H1 (cell line): ENCODE results near the gene GLB1L3. TPM values are rescaled to one million over a fixed set of nuclear protein-coding genes. Genes with fewer than 3 reads are reported as not detected.

Experiments
- CBX8 ChIP-seq: fragments of 300-800, 300-1000 bp; sonication (generic); IDR thresholded peaks from 2 replicates; pipeline ENCODE4 v1.7.1; 2016; ENCODE audit warnings: low read depth, low read length, borderline replicate concordance
- EGR1 ChIP-seq: IDR thresholded peaks from 2 replicates; pipeline ENCODE4 v1.6.1; 2011; ENCODE audit warnings: low read depth, low read length, borderline replicate concordance
- GTF2F1 ChIP-seq: IDR thresholded peaks from 2 replicates; pipeline ENCODE4 v1.6.1; 2012; ENCODE audit warnings: low read depth, low read length, improper control_type of control experiment, borderline replicate concordance
- HDAC2 ChIP-seq, 2 experiments: fragments of 300-600 bp in 1 of 2; sonication (generic) in 1 of 2; IDR thresholded peaks; 2 replicates each; pipeline ENCODE4 v1.6.1; 2011 to 2012; ENCODE audit warnings: low read depth in 2 of 2, low read length in 2 of 2, mild to moderate bottlenecking in 2 of 2, moderate library complexity in 2 of 2, borderline replicate concordance in 1 of 2, inconsistent platforms in 1 of 2
- MAX ChIP-seq: IDR thresholded peaks from 2 replicates; pipeline ENCODE4 v1.6.1; 2012; ENCODE audit warnings: inconsistent platforms
- polyA plus RNA-seq, 7 experiments: library from polyadenylated mRNA; depleted of rRNA in 3 of 7; stranded (reverse) in 5 of 7; unstranded in 2 of 7; fragments of >200 nt in 5 of 7; fragments of 200-250 nt in 2 of 7; gene quantifications; 1 replicate in 5 of 7; 2 replicates in 1 of 7; 4 replicates in 1 of 7; pipeline versions ENCODE4 v1.2.1 to v1.2.3, GENCODE V29; 2011 to 2013; ENCODE audit warnings: missing spikeins in 2 of 7, mixed read lengths in 2 of 7
- total RNA-seq: library from RNA; stranded (reverse); fragmentation: NEBNext Ultra II Directional; extraction: Animal tissue kit (Norgen Biotek cat#: 25700); gene quantifications from 2 replicates; pipeline ENCODE4 v1.2.1, GENCODE V29; 2021
- TF ChIP-seq, protein P1 (sequence below): fragments of 300-600 bp; sonication (generic); IDR thresholded peaks from 2 replicates; pipeline ENCODE4 v1.7.1; 2012; ENCODE audit warnings: low read length, moderate library complexity, mild to moderate bottlenecking, inconsistent platforms; ENCODE audit not compliant: insufficient replicate concordance
- TF ChIP-seq, protein P2 (sequence below): IDR thresholded peaks from 2 replicates; pipeline ENCODE4 v1.6.1; 2012; ENCODE audit warnings: low read length, inconsistent platforms

The GLB1L3 gene
- total and polyA plus RNA-seq, 2 of the 8 experiments (the other 6 are each of a cell fraction or from before 2014, with no cell fraction given) = 14.9 to 33.2 TPM

GRCh38 chr11:134253188-134253993, 22.8 kb upstream of the GLB1L3 start, which contains the start of the genes ACAD8 and THYN1 (continued):
- TF ChIP-seq, protein P1, sequence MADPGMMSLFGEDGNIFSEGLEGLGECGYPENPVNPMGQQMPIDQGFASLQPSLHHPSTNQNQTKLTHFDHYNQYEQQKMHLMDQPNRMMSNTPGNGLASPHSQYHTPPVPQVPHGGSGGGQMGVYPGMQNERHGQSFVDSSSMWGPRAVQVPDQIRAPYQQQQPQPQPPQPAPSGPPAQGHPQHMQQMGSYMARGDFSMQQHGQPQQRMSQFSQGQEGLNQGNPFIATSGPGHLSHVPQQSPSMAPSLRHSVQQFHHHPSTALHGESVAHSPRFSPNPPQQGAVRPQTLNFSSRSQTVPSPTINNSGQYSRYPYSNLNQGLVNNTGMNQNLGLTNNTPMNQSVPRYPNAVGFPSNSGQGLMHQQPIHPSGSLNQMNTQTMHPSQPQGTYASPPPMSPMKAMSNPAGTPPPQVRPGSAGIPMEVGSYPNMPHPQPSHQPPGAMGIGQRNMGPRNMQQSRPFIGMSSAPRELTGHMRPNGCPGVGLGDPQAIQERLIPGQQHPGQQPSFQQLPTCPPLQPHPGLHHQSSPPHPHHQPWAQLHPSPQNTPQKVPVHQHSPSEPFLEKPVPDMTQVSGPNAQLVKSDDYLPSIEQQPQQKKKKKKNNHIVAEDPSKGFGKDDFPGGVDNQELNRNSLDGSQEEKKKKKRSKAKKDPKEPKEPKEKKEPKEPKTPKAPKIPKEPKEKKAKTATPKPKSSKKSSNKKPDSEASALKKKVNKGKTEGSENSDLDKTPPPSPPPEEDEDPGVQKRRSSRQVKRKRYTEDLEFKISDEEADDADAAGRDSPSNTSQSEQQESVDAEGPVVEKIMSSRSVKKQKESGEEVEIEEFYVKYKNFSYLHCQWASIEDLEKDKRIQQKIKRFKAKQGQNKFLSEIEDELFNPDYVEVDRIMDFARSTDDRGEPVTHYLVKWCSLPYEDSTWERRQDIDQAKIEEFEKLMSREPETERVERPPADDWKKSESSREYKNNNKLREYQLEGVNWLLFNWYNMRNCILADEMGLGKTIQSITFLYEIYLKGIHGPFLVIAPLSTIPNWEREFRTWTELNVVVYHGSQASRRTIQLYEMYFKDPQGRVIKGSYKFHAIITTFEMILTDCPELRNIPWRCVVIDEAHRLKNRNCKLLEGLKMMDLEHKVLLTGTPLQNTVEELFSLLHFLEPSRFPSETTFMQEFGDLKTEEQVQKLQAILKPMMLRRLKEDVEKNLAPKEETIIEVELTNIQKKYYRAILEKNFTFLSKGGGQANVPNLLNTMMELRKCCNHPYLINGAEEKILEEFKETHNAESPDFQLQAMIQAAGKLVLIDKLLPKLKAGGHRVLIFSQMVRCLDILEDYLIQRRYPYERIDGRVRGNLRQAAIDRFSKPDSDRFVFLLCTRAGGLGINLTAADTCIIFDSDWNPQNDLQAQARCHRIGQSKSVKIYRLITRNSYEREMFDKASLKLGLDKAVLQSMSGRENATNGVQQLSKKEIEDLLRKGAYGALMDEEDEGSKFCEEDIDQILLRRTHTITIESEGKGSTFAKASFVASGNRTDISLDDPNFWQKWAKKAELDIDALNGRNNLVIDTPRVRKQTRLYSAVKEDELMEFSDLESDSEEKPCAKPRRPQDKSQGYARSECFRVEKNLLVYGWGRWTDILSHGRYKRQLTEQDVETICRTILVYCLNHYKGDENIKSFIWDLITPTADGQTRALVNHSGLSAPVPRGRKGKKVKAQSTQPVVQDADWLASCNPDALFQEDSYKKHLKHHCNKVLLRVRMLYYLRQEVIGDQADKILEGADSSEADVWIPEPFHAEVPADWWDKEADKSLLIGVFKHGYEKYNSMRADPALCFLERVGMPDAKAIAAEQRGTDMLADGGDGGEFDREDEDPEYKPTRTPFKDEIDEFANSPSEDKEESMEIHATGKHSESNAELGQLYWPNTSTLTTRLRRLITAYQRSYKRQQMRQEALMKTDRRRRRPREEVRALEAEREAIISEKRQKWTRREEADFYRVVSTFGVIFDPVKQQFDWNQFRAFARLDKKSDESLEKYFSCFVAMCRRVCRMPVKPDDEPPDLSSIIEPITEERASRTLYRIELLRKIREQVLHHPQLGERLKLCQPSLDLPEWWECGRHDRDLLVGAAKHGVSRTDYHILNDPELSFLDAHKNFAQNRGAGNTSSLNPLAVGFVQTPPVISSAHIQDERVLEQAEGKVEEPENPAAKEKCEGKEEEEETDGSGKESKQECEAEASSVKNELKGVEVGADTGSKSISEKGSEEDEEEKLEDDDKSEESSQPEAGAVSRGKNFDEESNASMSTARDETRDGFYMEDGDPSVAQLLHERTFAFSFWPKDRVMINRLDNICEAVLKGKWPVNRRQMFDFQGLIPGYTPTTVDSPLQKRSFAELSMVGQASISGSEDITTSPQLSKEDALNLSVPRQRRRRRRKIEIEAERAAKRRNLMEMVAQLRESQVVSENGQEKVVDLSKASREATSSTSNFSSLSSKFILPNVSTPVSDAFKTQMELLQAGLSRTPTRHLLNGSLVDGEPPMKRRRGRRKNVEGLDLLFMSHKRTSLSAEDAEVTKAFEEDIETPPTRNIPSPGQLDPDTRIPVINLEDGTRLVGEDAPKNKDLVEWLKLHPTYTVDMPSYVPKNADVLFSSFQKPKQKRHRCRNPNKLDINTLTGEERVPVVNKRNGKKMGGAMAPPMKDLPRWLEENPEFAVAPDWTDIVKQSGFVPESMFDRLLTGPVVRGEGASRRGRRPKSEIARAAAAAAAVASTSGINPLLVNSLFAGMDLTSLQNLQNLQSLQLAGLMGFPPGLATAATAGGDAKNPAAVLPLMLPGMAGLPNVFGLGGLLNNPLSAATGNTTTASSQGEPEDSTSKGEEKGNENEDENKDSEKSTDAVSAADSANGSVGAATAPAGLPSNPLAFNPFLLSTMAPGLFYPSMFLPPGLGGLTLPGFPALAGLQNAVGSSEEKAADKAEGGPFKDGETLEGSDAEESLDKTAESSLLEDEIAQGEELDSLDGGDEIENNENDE = no peak
- TF ChIP-seq, protein P2, sequence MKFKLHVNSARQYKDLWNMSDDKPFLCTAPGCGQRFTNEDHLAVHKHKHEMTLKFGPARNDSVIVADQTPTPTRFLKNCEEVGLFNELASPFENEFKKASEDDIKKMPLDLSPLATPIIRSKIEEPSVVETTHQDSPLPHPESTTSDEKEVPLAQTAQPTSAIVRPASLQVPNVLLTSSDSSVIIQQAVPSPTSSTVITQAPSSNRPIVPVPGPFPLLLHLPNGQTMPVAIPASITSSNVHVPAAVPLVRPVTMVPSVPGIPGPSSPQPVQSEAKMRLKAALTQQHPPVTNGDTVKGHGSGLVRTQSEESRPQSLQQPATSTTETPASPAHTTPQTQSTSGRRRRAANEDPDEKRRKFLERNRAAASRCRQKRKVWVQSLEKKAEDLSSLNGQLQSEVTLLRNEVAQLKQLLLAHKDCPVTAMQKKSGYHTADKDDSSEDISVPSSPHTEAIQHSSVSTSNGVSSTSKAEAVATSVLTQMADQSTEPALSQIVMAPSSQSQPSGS = no peak
- peak in 1 of 2 experiments; percentile 75; a peak in 2 of 4 replicates for TF ChIP-seq HDAC2 (IDR thresholded peaks at IDR 0.05; ENCODE audit: borderline replicate concordance in 1 of 2, low read depth in 2 of 2, low read length in 2 of 2)
- TF ChIP-seq MAX = no peak; the same call in 1 of the 2 replicates
- no peak; the same call in 1 of the 2 replicates for TF ChIP-seq EGR1
- TF ChIP-seq GTF2F1 = no peak
- no peak for TF ChIP-seq CBX8
